Measurements from ENCODE around the gene NFATC1.

GRCh38 chr18:79405781-79406575 is 10.2 kb downstream of the NFATC1 start:
- TF ChIP-seq CTCF (IDR thresholded peaks at IDR 0.05) (no peak), POLR2A (IDR thresholded peaks at IDR 0.05) (no peak)
